H4 (cell line): ENCODE results near the gene IL1RAP. TPM values are rescaled to one million over a fixed set of nuclear protein-coding genes. Genes with fewer than 3 reads are reported as not detected.

ENCODE experiments used
- DNase-seq: peaks from one replicate; pipeline ENCODE4 v3.0.0-alpha.2; 2015; ENCODE audit warnings: low spot score
- total RNA-seq: library from RNA; depleted of rRNA; stranded (reverse); fragments of >200 nt; shearing (Covaris generic); gene quantifications from 2 replicates; pipeline ENCODE4 v1.2.3, GENCODE V29; 2014

The IL1RAP gene
- total RNA-seq, 1 experiment from 2014 or later = 13.3 TPM

DNA sequence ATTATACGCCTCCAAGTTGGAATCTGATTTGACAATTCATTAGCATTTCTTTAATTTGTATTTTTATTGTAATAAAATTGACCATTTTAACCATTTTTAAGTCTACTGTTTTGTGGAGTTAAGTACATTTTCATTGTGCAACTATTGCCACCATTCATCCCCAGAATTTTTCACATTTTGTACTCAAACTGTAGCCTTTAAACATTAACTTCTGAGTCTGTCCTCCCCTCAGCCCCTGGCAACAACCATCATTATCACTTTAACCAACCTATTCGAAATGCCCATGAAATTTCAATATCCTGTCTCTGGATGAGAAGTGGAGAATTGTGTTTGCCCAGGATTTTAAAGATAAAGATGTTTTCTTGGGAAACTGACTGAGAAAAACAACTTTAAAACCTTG, 27.7 kb downstream of the IL1RAP start:
- DNase-seq = no peak

DNA sequence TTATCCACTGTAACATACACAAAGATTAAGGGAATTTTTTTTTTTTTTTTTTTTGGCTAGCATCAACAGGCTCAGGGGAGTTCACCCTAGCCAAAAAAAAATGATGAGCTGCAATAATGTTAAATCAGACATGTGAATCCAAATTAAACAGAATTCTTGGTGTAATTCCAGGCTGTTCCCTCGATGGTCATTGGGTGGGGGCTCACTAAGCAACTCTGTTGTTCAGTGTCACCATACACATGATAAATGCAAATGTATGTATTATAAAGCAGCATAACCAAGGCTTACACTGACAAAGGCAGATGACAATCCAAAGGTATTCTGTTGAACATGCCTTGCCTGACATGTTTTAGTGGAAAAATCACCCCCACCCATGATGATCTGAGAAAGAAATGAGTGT, 29.0 kb downstream of the IL1RAP start:
- DNase-seq = no peak

GRCh38 chr3:190543671-190544070, 29.8 kb downstream of the IL1RAP start:
- DNase-seq = no peak

GRCh38 chr3:190545191-190545590, 31.3 kb downstream of the IL1RAP start:
- no peak for DNase-seq

DNA sequence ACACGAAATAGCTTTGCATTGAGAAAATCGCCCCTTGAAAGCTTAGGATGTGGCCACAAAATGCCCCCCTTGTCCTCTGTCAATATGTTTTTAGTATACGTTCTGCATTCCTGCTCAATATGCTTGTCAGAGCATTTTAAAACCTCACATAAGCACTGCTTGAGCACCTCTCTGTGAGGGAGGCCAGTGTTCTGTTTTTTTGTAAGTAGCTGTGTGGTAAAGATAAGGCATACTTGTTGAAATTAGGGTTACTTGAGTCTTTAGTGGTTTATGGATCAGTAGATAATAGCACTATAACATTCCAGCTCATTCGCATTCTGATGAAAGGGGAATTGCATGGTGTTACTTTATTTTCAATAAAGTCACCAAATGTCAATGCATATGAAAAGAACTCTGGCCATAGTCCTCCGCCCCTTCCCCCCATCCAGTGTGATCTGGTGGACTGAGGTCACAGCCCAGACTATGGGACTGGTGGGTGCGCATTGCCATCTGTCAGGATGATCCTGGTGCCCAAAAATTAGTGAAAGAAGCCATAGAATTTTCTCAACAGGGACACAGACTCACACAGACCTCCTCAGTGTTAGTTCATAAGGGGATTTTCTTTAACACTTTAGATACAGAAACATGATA, 33.1 kb downstream of the IL1RAP start:
- DNase-seq = no peak

DNA sequence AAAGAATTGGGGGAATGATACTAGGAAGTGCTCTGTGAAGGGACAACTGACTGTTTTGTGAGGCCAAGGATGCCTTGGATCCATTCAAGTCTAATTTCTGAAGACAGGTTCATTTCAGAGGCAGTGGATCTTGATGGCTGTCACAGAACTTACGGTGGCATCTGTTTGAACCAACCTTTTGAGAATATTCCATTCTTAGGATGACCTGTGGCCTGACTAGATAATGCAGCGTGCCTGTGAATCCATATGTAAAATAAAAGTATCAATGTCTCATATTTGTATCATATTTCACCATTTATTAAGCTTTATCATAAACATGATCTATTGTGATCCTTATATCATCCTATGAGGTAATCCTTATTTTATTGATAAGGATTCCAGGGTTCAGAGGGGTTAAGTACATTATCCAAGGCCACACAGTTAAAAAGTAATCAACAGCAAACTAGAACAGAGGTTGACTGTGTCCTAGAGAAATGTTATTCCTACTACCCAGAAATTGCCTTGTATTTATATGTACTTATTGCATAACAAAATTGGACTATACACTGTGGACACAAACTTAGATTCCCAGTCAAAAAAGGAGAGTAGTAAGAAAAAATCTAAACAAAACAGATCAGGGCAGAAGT, 34.3 kb downstream of the IL1RAP start:
- DNase-seq = no peak

DNA sequence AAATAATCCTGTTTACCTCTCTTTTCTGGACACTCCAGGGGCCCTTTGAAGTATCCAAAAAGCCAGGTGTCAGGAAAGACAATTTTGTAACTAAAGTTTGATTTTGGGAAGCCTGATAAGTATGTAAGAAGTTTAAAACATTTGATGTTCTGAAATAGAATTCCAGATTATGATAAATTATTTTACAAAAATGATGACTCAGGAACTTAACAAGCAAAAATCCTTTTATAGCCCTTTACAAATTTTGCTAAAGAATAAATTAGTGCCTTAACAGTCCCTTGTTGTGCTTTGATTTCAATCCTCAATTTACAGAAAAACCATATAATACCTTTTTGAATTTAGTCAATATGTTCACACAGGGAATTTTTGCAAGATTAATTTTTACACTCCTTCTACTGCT, 38.1 kb downstream of the IL1RAP start:
- DNase-seq = no peak

DNA sequence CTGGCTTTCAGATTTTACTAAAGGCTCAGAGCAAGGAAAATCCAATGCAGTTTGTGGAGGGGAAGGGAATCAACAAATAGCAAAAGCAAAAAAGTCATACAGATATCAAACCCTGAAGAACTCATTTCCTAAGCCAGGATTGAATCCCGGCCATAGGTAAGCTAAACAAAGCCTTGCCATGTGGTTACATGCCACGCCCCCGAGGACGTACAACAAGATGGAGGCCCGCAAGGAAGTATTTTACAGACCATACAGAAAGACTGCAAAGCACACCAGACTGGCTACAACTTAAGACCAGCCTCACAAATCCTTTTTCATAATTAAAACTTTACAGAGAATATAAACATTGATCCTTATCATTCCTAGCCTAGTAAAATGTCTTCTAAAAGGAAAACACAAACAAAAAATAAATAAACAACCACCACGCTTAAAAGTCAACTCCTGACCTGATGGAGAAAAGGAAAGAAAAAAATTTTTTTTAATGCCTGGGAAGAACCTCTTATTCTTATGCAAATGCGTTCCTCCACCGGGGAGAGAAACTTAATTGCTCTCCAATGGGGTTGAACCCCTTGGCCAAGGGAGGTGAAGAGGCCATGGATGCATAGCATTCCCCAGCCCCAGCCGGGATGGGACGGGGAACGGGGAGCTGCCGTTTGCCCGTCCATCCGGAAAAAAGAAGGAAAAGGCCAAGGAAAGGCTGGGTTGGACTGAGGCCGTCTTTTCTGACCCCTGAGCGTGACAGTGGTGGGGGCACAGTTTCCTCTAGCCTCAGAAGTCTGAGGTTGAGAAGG, 39.3 kb downstream of the IL1RAP start:
- DNase-seq = no peak

GRCh38 chr3:190554197-190554596, 40.3 kb downstream of the IL1RAP start:
- no peak for DNase-seq

DNA sequence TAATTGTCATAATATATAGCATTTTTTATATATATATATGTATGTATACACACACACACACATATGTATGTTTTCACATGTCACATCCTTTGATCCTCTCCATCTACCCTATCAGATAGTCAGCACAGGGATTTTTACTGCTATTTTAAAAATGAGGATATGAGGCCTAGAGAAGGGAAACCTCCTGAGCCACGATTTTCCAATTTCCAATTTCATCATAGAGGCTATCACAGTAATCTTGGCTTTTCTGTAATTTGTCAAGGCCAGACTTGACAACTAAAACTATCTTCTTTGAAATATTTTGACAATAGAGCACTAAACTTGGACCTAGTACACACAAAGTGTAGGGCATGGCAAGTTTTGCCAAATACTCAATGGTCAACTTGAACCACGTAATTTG, 42.5 kb downstream of the IL1RAP start:
- DNase-seq = no peak

GRCh38 chr3:190557296-190557695, 43.4 kb downstream of the IL1RAP start:
- DNase-seq = no peak

- no peak for DNase-seq
These were observed 44.4 kb downstream of the IL1RAP start for GRCh38 chr3:190558316-190558715.

DNA sequence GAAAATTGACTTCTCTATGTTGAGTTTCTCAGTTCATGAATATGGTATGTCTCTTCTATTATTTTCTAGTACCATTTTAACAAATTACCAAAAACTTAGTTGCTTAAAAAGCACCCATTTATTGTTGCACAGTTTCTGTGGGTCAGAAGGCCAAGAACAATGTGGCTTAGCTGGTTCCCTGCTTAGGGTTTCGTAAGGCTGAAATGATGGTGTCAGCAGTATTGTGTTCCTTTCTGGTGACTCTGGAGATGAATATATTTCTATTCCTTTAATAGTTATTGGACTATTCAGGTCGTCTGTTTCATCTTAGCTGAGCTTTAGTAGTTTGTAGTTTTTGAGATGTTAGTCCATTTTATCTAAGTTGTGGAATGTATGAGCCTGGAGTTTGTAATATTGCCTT, 44.9 kb downstream of the IL1RAP start:
- no peak for DNase-seq

DNA sequence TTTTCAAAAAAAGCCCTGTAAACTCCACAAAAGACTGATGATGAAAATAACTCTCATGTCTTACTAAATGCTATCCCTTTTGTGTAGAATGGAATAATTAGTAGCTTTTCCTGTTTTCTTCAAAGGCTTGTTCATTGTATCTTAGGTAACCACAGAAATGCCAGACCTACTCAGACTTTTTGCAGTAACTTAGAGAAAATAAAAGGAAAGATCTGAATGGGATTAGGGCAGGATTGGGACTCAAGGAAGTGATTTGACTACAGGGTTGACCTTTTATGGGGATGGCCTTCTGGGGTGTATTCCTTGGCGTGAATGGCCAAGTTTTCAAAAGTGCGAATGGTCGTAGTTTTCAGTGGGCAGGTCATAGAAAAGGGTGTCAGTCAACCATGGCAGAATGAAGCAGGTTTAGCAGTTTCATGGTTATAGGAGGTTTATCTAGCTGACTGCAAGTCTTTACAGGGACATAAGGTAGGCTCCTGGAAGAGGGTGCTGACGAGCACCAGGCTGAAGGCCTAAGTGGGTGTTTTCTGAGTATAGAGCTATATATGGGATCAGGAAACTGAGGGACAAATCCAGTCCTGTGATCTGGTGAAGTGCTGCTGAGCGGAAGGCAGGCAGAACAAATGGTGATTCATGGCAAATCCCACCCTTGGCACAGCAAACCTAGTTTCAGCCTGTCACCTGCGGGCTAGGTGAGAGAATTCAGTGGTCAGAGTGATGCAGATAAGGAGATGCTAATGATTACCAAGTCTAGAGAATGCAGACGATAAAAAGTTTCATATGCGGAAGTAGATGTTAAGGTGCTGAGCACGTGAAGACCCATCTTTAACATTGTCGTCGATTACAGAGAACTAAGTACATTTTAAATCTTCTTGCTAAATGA, 46.4 kb downstream of the IL1RAP start:
- no peak for DNase-seq

DNA sequence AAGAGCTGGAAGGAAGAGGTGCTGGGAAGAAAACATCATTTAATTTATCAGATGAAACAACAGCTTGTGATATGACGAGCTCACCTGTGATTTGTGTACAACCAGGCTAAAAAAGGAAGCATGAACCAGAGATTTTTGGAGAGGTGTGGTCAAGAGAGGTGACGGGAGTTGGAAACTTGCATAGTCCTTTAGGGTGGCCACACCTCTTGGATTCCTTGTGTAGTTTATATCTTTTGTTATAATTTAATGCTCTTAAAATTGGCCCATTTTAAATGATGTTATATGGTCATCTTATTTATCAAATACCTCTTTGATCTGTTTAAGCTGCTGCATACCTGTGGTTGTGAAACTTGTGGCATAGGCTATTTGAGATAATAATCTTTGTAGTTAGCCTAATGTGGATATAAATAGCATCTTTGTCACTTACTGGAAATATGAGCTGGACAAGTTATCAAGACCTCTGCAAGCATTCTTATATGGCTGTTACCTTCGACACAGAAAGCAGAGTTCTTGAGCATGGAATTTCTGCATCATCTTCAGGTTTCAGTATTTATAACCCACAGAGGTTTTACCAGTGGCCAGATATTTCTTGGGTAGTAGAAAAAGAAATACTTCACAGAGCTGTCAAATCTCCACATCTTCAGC, 49.1 kb downstream of the IL1RAP start:
- DNase-seq = peak; percentile 39

DNA sequence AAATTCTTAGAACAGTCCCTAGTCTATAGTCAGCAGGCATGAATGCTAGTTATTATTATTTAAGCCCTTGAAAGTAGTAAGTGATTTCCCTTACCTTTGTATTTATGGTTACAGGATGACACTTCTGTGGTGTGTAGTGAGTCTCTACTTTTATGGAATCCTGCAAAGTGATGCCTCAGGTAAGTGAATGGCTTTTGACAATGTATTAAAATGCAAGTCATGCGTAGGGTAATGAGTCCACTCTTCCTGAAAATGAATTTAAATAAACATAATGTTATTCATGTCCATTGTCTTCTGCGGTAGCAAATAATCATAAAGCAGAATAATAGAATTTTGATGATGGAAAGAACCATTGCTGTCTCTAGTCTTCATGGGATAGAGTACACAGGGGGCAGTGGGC, 50.3 kb downstream of the IL1RAP start:
- DNase-seq = no peak

GRCh38 chr3:190566043-190566933, 52.4 kb downstream of the IL1RAP start:
- peak; percentile 100 for DNase-seq

DNA sequence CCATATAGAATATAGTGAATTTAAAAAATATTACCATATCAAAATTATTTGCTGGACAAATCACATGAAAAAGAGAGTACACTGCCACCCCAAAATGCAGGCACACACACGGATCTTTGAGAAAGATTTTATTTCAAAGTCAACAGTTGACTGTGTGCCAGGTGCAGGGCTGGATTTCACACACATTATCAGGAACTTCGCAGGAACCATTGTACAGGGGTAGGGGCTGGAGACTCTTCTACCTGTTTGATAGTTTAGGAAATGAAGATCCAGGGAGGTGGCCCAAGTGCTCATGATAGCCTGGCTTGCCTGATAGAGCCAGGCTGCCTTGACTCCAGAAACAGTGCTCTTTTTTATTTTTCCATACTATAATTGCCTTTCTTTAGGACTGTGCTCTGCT, 54.2 kb downstream of the IL1RAP start:
- no peak for DNase-seq

DNA sequence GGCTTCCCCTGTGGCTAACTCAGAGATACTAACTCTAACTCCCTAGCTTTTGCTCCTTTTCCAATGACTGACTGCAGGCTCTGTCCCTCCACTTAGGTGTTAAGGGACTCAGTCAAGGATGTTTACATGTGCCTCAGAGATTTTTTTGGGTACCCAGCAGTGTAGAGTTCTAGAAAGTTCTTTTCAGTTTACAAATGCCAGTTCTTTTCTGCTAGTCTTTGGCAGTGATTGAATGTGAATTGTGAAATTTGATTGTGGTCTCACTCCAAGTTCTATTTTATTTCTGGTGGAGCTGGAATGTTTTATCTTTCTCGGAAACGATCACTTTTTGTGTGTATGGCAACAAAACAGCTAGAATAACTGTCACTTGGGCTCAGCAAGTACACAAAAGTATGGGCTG, 60.6 kb downstream of the IL1RAP start:
- no peak for DNase-seq

DNA sequence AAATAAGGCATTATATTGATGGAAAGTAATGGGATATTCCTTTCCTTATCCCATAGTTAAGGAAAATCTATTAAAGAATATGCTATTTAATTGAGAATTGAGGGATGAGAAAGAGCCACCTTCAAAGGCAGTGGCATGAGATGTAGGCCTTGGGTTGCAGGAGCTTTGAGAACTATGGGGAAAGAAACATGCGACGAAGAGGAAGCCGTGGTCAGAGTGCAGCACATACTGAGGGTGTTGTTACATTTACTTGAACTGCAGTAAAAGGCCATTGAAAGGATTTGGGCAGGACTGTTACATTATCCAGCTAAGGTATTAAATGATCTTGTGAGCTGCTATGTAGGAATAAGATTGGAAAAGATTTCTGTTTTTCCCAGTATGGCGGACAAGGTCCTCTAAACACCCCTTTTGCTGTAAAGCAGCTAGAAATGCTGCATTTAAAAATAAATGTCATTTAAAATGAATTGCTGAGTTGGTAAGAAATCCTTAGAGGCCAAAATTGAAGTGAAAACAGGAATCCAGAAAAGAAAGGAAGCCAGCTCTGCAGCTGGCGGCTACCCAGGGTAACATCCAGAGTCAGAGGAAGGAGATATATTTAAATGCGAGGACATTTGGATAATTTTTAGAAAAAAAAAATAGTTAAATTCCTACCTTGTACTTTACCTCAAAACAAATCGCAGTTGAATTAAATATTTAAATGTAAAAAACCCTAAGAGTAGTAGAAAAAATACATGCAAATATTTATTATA, 61.7 kb downstream of the IL1RAP start:
- DNase-seq = no peak
